PFSK-1 (cell line): ENCODE measurements around the gene ZNF32.

Experiments used
- FOXP2 ChIP-seq: optimal IDR thresholded peaks from 2 replicates; pipeline ENCODE3; 2011; ENCODE audit warnings: borderline replicate concordance, control low read depth, inconsistent platforms; ENCODE audit not compliant: insufficient read depth; ENCODE audit errors: extremely low read length, extremely low read depth
- POLR2AphosphoS5 ChIP-seq: IDR thresholded peaks from 2 replicates; pipeline ENCODE4 v1.6.1; 2012; ENCODE audit warnings: low read depth, mild to moderate bottlenecking, control low read depth, low read length, moderate library complexity
- SIN3A ChIP-seq: IDR thresholded peaks from 2 replicates; pipeline ENCODE4 v1.6.1; 2012; ENCODE audit warnings: mild to moderate bottlenecking, low read length, moderate library complexity, borderline replicate concordance; ENCODE audit not compliant: insufficient read depth
- TAF1 ChIP-seq: IDR thresholded peaks from 2 replicates; pipeline ENCODE4 v1.6.1; 2012; ENCODE audit warnings: low read length, control low read depth, borderline replicate concordance; ENCODE audit not compliant: insufficient read depth
- TF ChIP-seq, protein P1 (sequence below), 2 experiments: IDR thresholded peaks; 2 replicates each; pipeline versions ENCODE4 v1.6.1 to v1.8.0; 2011 to 2012; ENCODE audit warnings: low read depth in 2 of 2, low read length in 2 of 2, control low read depth in 1 of 2, inconsistent platforms in 1 of 2, mild to moderate bottlenecking in 1 of 2, moderate library complexity in 1 of 2; ENCODE audit not compliant: insufficient read depth in 1 of 2

DNA sequence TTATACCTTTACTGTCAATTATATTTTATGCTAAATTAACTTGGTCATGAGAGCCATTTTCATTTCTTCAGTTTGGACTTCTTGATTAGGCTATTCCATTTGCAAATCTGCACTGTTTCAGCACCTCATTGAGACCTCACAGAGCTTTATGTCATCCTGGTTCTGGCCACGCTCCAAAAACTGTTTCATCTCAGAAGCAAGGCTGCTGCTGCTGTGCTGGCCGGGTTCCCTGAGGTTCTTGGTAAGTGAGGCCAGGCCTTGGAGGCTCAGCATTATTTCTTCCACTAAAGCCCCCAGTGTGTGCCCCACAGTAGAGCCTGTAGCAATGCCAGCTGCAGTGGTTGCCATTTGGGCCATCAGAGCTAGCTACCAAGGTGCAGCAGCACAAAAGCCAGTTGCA lies 50.2 kb downstream of the ZNF32 start:
- TF ChIP-seq, protein P1, sequence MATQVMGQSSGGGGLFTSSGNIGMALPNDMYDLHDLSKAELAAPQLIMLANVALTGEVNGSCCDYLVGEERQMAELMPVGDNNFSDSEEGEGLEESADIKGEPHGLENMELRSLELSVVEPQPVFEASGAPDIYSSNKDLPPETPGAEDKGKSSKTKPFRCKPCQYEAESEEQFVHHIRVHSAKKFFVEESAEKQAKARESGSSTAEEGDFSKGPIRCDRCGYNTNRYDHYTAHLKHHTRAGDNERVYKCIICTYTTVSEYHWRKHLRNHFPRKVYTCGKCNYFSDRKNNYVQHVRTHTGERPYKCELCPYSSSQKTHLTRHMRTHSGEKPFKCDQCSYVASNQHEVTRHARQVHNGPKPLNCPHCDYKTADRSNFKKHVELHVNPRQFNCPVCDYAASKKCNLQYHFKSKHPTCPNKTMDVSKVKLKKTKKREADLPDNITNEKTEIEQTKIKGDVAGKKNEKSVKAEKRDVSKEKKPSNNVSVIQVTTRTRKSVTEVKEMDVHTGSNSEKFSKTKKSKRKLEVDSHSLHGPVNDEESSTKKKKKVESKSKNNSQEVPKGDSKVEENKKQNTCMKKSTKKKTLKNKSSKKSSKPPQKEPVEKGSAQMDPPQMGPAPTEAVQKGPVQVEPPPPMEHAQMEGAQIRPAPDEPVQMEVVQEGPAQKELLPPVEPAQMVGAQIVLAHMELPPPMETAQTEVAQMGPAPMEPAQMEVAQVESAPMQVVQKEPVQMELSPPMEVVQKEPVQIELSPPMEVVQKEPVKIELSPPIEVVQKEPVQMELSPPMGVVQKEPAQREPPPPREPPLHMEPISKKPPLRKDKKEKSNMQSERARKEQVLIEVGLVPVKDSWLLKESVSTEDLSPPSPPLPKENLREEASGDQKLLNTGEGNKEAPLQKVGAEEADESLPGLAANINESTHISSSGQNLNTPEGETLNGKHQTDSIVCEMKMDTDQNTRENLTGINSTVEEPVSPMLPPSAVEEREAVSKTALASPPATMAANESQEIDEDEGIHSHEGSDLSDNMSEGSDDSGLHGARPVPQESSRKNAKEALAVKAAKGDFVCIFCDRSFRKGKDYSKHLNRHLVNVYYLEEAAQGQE (IDR thresholded peaks at IDR 0.05; ENCODE audit: insufficient read depth in 1 of 2, low read depth in 2 of 2, low read length in 2 of 2), result no peak
- no peak for TF ChIP-seq TAF1
- TF ChIP-seq POLR2AphosphoS5, result no peak
- TF ChIP-seq FOXP2, result no peak
- TF ChIP-seq SIN3A, result no peak
